Coronary artery (tissue), 2 donors: Measurements from ENCODE around the gene PDE11A.

ENCODE experiments used
- DNase-seq: peaks from one replicate; pipeline ENCODE4 v3.0.0-alpha.2; 2017; ENCODE audit warnings: low spot score
- H3K27ac ChIP-seq, 2 donors: fragments of 200-600 bp; sonication (generic); one replicate each; pipeline ENCODE4 v1.5.1; 2016 to 2019
- H3K4me3 ChIP-seq: fragments of 200-600 bp; sonication (generic); 2 replicates; pipeline ENCODE4 v1.5.1; 2016; ENCODE audit warnings: mild to moderate bottlenecking, moderate library complexity
- CTCF ChIP-seq: fragments of 200-600 bp; sonication (generic); IDR thresholded peaks from one replicate; pipeline ENCODE4 v1.5.1; 2019; ENCODE audit warnings: antibody characterized with exemption

PDE11A gene

GRCh38 chr2:177909962-177910361, 162.6 kb downstream of the PDE11A start:
- Histone ChIP-seq H3K4me3 (no peak overlapping the region), H3K27ac (no peak overlapping the region)
- DNase-seq, result no peak
- TF ChIP-seq CTCF, result no peak

GRCh38 chr2:177908824-177909223, 163.8 kb downstream of the PDE11A start:
- DNase-seq, result no peak
- no peak for TF ChIP-seq CTCF
- no peak overlapping the region for H3K4me3 ChIP-seq
- H3K27ac ChIP-seq, result no peak overlapping the region

GRCh38 chr2:177908182-177908581, 164.4 kb downstream of the PDE11A start:
- Histone ChIP-seq H3K27ac (no peak overlapping the region), H3K4me3 (no peak overlapping the region)
- DNase-seq, result no peak
- TF ChIP-seq CTCF, result no peak

- no peak for DNase-seq
- peak; percentile 59 for TF ChIP-seq CTCF
- Histone ChIP-seq H3K27ac (no peak overlapping the region), H3K4me3 (peak overlapping the region; percentile 5)
Observed at GRCh38 chr2:177906041-177906718, 166.4 kb downstream of the PDE11A start.

GRCh38 chr2:177905640-177906039, 166.9 kb downstream of the PDE11A start:
- no peak overlapping the region for H3K27ac ChIP-seq
- no peak for DNase-seq
- no peak overlapping the region for H3K4me3 ChIP-seq
- TF ChIP-seq CTCF, result no peak

- TF ChIP-seq CTCF, result no peak
- Histone ChIP-seq H3K27ac (peak overlapping the region in 1 of 2 donors; percentile 73), H3K4me3 (no peak overlapping the region)
- DNase-seq, result no peak
Observed at GRCh38 chr2:177902395-177903163, 170.0 kb downstream of the PDE11A start.

- no peak for DNase-seq
- Histone ChIP-seq H3K4me3 (no peak overlapping the region), H3K27ac (no peak overlapping the region)
- no peak for TF ChIP-seq CTCF
Observed at GRCh38 chr2:177900082-177900481, 172.5 kb downstream of the PDE11A start.
